IPS-NIHi11 (cell line): ENCODE results near the gene NR2F1-AS1.

Source experiments
- DNase-seq: peaks from one replicate; pipeline ENCODE4 v3.0.0; 2012; ENCODE audit warnings: mixed read lengths, low spot score

NR2F1-AS1 gene

GRCh38 chr5:93580927-93581445 is at the start of gene NR2F1-AS1:
TSS of gene NR2F1-AS1 (minus strand) at chr5:93581219.
- DNase-seq, result no peak

- DNase-seq, result no peak
Measured at GRCh38 chr5:93626801-93627200, 45.8 kb upstream of the NR2F1-AS1 start.

- no peak for DNase-seq
Measured at GRCh38 chr5:93623153-93623552, 42.1 kb upstream of the NR2F1-AS1 start.

- DNase-seq, result no peak
Measured at GRCh38 chr5:93622240-93622885, 41.3 kb upstream of the NR2F1-AS1 start.

- DNase-seq, result peak; percentile 67
Measured at GRCh38 chr5:93621327-93621798, 40.3 kb upstream of the NR2F1-AS1 start.

- DNase-seq, result peak; percentile 82
Measured at GRCh38 chr5:93620487-93621326, 39.7 kb upstream of the NR2F1-AS1 start.

GRCh38 chr5:93616538-93617174 is 35.6 kb upstream of the NR2F1-AS1 start:
- DNase-seq, result no peak

GRCh38 chr5:93612855-93613243 is 31.8 kb upstream of the NR2F1-AS1 start:
- no peak for DNase-seq

- peak; percentile 57 for DNase-seq
Measured at GRCh38 chr5:93611976-93612854, 31.2 kb upstream of the NR2F1-AS1 start.

GRCh38 chr5:93611273-93611975 is 30.4 kb upstream of the NR2F1-AS1 start:
- no peak for DNase-seq

GRCh38 chr5:93610581-93611272 is 29.7 kb upstream of the NR2F1-AS1 start:
- DNase-seq, result no peak

GRCh38 chr5:93609762-93610161 is 28.7 kb upstream of the NR2F1-AS1 start:
- DNase-seq, result no peak

GRCh38 chr5:93608855-93609254 is 27.8 kb upstream of the NR2F1-AS1 start:
- DNase-seq, result no peak

- DNase-seq, result peak; percentile 52
Measured at GRCh38 chr5:93607367-93608258, 26.6 kb upstream of the NR2F1-AS1 start.

GRCh38 chr5:93606382-93606752 is 25.3 kb upstream of the NR2F1-AS1 start:
- DNase-seq, result no peak

GRCh38 chr5:93604644-93605515 is 23.9 kb upstream of the NR2F1-AS1 start:
- DNase-seq, result no peak

- no peak for DNase-seq
Measured at GRCh38 chr5:93603793-93604643, 23.0 kb upstream of the NR2F1-AS1 start.
